HG03108 (cell line): ENCODE measurements around the gene G6PC1.
"Not testable (repeated sequence)": the region's sequence is repeated elsewhere in the genome, so short reads cannot be mapped to it uniquely, and the experiment has no call there.

Source experiments
- ATAC-seq: cut with Tn5 transposase; IDR thresholded peaks from one replicate; pipeline ENCODE4 v1.9.1; 2021; ENCODE audit warnings: moderate library complexity; ENCODE audit not compliant: unreplicated experiment

Gene G6PC1

GRCh38 chr17:42899981-42900380 lies 618 bp upstream of the G6PC1 start:
- not testable (repeated sequence) for ATAC-seq

GRCh38 chr17:42901535-42902229 lies 1.1 kb downstream of the G6PC1 start:
- ATAC-seq, result no peak

GRCh38 chr17:42904110-42904469 lies 3.5 kb downstream of the G6PC1 start:
- no peak for ATAC-seq

GRCh38 chr17:42906772-42907446 lies 6.3 kb downstream of the G6PC1 start:
- ATAC-seq, result no peak

GRCh38 chr17:42908872-42909700 lies 8.5 kb downstream of the G6PC1 start:
- no peak for ATAC-seq

GRCh38 chr17:42913522-42913921 lies 12.9 kb downstream of the G6PC1 start:
- ATAC-seq, result no peak

- no peak for ATAC-seq
Measured at GRCh38 chr17:42913981-42914617, 13.5 kb downstream of the G6PC1 start.

GRCh38 chr17:42915288-42915687 lies 14.7 kb downstream of the G6PC1 start:
- not testable (repeated sequence) for ATAC-seq

- not testable (repeated sequence) for ATAC-seq
Measured at GRCh38 chr17:42916388-42917235, 16.0 kb downstream of the G6PC1 start.

- ATAC-seq, result no peak
Measured at GRCh38 chr17:42917236-42917603, 16.6 kb downstream of the G6PC1 start.

GRCh38 chr17:42918902-42919521 lies 18.4 kb downstream of the G6PC1 start:
- ATAC-seq, result no peak

GRCh38 chr17:42919522-42920077 lies 19.0 kb downstream of the G6PC1 start:
- not testable (repeated sequence) for ATAC-seq

- ATAC-seq, result no peak
Measured at GRCh38 chr17:42920106-42920900, 19.7 kb downstream of the G6PC1 start.

GRCh38 chr17:42920922-42921321 lies 20.3 kb downstream of the G6PC1 start:
- ATAC-seq, result no peak

GRCh38 chr17:42922294-42922693 lies 21.7 kb downstream of the G6PC1 start:
- no peak for ATAC-seq

- ATAC-seq, result not testable (repeated sequence)
Measured at GRCh38 chr17:42923472-42923871, 22.9 kb downstream of the G6PC1 start.

- ATAC-seq, result no peak
Measured at GRCh38 chr17:42924891-42925290, 24.3 kb downstream of the G6PC1 start.

- ATAC-seq, result no peak
Measured at GRCh38 chr17:42928714-42929496, 28.3 kb downstream of the G6PC1 start.
